SH-SY5Y (cell line): ENCODE results near the gene EIPR1.

Experiments used
- GATA2 ChIP-seq: IDR thresholded peaks from 2 replicates; pipeline ENCODE4 v1.6.1; 2011; ENCODE audit warnings: mild to moderate bottlenecking, low read depth, low read length
- GATA3 ChIP-seq: IDR thresholded peaks from 2 replicates; pipeline ENCODE4 v1.6.1; 2011; ENCODE audit warnings: low read depth, mild to moderate bottlenecking, low read length, moderate library complexity

DNA sequence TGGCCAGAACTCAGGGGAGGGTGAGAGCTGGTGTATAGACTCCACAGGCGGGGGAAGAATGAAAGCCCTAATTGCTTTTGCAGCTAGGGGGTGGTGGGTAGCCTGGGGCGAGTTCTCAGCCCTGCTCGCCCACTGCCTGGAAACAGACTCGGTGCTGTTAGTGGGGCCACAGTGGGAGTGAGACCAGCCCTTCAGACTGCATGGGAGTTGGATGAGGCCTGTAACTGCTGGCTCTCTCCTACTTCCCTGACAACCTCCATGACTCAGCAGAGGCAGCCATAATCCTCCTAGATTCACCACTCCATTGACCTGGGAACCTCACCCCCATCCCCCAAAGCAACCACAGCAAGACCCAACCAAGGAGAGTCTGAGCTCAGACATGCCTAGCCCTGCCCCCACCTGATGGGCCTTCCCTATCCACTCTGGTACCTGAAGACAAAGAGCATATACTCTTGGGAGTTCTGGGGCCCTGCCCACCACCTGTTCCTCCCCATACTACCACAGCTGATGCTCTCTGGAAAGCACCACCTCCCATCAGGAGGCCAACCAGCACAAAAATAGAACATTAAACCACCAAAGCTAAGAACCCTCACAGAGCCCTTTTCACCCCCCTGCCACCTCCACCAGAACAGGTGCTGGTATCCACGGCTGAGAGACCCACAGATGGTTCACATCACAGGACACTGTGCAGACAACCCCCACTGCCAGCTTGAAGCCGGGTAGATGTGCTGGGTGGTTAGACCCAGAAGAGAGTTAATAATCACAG is 226.3 kb downstream of the EIPR1 start:
- no peak for TF ChIP-seq GATA3
- no peak for TF ChIP-seq GATA2
